Sigmoid colon (tissue), 4 donors: Measurements from ENCODE around the gene CFAP45.

Experiments
- POLR2A ChIP-seq, 2 donors: fragments of 450-650 bp; IDR thresholded peaks; one replicate each; pipeline ENCODE4 v1.6.1; 2016; ENCODE audit warnings: antibody characterized with exemption in 2 of 2, mild to moderate bottlenecking in 2 of 2, moderate library complexity in 2 of 2
- POLR2AphosphoS5 ChIP-seq, 4 donors: sonication (generic); formaldehyde crosslinking; IDR thresholded peaks; one replicate each; pipeline ENCODE4 v1.6.1; 2017; ENCODE audit warnings: antibody characterized with exemption in 4 of 4

DNA sequence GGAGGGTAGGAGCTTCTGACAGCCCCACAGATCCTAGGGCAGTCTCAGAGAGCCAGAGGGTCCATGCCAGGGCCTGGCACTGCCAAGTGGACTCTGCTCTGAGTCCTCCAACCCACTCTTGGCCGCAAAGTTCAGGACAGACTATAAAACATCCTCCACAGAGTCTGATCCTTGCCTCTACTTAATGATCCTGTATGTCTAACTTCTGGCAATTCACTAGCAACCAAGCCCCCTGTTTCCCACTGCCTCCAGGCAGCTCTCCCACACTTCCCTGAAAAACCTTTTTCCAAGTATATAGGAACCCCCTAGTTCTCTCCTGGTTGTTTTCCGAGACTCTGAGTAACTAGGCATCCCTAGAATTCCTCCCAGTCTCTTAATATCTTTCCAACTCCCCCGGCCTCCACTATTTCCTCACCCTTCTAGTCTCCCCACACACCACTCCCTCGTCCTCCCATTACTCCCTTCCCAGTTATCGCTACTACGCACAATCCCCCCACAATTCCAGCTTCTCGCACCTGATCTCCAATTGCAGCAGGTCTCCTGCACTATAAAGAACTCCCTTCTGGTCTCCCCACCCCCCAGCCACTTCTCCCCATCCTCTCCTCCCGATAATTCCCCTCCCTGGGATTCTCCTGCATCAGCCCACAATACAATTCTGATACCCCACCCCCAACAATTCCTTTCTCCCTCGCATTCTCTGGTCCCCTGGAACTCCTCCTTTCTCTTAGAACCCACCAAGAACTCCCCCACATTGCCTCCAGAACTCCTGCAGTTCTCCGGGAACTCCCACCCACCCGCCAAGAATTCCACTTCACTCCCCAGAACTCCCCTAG, 44.9 kb upstream of the CFAP45 start:
- TF ChIP-seq POLR2A (IDR thresholded peaks at IDR 0.05): no peak
- TF ChIP-seq POLR2AphosphoS5 (IDR thresholded peaks at IDR 0.05): no peak
